ENCODE data around the gene ITGB3. TPM values are rescaled to one million over a fixed set of nuclear protein-coding genes. Genes with fewer than 3 reads are reported as not detected.

Gene ITGB3
- total and polyA plus RNA-seq, 9 of the 15 experiments (the other 6 are each of a cell fraction or from before 2014, with no cell fraction given) = 0.08 to 2.6 (median 0.62) TPM; not detected in 1

GRCh38 chr17:47218896-47219430 is 34.7 kb upstream of the ITGB3 start (continued):
- no peak for TF ChIP-seq ZNF586 (CRISPR knock-in tag; conservative IDR thresholded peaks at IDR 0.05)
- TF ChIP-seq JUN (IDR thresholded peaks at IDR 0.05; ENCODE audit: borderline replicate concordance, low read depth, low read length) = no peak
- TF ChIP-seq JUN (CRISPR knock-in tag; IDR thresholded peaks at IDR 0.05; ENCODE audit: borderline replicate concordance) = no peak
- TF ChIP-seq MYBL2 (IDR thresholded peaks at IDR 0.05; ENCODE audit: low read depth) = no peak
- no peak for TF ChIP-seq MYBL2 (CRISPR knock-in tag; IDR thresholded peaks at IDR 0.05; ENCODE audit: borderline replicate concordance)
- TF ChIP-seq, protein P1, sequence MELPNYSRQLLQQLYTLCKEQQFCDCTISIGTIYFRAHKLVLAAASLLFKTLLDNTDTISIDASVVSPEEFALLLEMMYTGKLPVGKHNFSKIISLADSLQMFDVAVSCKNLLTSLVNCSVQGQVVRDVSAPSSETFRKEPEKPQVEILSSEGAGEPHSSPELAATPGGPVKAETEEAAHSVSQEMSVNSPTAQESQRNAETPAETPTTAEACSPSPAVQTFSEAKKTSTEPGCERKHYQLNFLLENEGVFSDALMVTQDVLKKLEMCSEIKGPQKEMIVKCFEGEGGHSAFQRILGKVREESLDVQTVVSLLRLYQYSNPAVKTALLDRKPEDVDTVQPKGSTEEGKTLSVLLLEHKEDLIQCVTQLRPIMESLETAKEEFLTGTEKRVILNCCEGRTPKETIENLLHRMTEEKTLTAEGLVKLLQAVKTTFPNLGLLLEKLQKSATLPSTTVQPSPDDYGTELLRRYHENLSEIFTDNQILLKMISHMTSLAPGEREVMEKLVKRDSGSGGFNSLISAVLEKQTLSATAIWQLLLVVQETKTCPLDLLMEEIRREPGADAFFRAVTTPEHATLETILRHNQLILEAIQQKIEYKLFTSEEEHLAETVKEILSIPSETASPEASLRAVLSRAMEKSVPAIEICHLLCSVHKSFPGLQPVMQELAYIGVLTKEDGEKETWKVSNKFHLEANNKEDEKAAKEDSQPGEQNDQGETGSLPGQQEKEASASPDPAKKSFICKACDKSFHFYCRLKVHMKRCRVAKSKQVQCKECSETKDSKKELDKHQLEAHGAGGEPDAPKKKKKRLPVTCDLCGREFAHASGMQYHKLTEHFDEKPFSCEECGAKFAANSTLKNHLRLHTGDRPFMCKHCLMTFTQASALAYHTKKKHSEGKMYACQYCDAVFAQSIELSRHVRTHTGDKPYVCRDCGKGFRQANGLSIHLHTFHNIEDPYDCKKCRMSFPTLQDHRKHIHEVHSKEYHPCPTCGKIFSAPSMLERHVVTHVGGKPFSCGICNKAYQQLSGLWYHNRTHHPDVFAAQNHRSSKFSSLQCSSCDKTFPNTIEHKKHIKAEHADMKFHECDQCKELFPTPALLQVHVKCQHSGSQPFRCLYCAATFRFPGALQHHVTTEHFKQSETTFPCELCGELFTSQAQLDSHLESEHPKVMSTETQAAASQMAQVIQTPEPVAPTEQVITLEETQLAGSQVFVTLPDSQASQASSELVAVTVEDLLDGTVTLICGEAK (IDR thresholded peaks at IDR 0.05) = no peak
- TF ChIP-seq, protein P1 (CRISPR knock-in tag; IDR thresholded peaks at IDR 0.05) = no peak
- no peak for TF ChIP-seq LARP7 (IDR thresholded peaks at IDR 0.05)
- TF ChIP-seq NR2F6 (CRISPR knock-in tag; IDR thresholded peaks at IDR 0.05) = no peak
- TF ChIP-seq, protein P2, sequence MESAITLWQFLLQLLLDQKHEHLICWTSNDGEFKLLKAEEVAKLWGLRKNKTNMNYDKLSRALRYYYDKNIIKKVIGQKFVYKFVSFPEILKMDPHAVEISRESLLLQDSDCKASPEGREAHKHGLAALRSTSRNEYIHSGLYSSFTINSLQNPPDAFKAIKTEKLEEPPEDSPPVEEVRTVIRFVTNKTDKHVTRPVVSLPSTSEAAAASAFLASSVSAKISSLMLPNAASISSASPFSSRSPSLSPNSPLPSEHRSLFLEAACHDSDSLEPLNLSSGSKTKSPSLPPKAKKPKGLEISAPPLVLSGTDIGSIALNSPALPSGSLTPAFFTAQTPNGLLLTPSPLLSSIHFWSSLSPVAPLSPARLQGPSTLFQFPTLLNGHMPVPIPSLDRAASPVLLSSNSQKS (CRISPR knock-in tag; IDR thresholded peaks at IDR 0.05) = no peak
- TF ChIP-seq STAT5B (CRISPR knock-in tag; IDR thresholded peaks at IDR 0.05) = no peak
- TF ChIP-seq ZNF253 (CRISPR knock-in tag; conservative IDR thresholded peaks at IDR 0.05) = no peak
- TF ChIP-seq, protein P3, sequence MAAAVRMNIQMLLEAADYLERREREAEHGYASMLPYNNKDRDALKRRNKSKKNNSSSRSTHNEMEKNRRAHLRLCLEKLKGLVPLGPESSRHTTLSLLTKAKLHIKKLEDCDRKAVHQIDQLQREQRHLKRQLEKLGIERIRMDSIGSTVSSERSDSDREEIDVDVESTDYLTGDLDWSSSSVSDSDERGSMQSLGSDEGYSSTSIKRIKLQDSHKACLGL (CRISPR knock-in tag; IDR thresholded peaks at IDR 0.05; ENCODE audit: borderline replicate concordance, poor library complexity, severe bottlenecking) = no peak
- no peak for TF ChIP-seq ZNF77 (CRISPR knock-in tag; IDR thresholded peaks at IDR 0.05)
- no peak for TF ChIP-seq GTF2B (IDR thresholded peaks at IDR 0.05; ENCODE audit: extremely low read depth, insufficient read length)
- peak in 1 of 2 experiments; percentile 70; a peak in 1 of 4 replicates for TF ChIP-seq RCOR1 (IDR thresholded peaks at IDR 0.05; ENCODE audit: borderline replicate concordance in 1 of 2, low read depth in 2 of 2, low read length in 2 of 2)
- TF ChIP-seq RUNX1 (IDR thresholded peaks at IDR 0.05; ENCODE audit: low read depth) = peak; percentile 70
